ENCODE results near the gene PLA2G2F. TPM values are rescaled to one million over a fixed set of nuclear protein-coding genes. Genes with fewer than 3 reads are reported as not detected.

The PLA2G2F gene
- total RNA-seq, 1 donor, result not detected

- Histone ChIP-seq H3K9me3 (ENCODE audit: low read depth, low read length) (no peaks in the 10 kb centered on the region), H3K4me1 (ENCODE audit: insufficient read depth, low read length) (no peaks in the 10 kb centered on the region), H3K27me3 (ENCODE audit: insufficient read depth, low read length) (no peaks in the 10 kb centered on the region), H3K4me3 (ENCODE audit: low read length) (no peak overlapping the region)
These were observed 58.2 kb downstream of the PLA2G2F start for GRCh38 chr1:20197329-20197791.

DNA sequence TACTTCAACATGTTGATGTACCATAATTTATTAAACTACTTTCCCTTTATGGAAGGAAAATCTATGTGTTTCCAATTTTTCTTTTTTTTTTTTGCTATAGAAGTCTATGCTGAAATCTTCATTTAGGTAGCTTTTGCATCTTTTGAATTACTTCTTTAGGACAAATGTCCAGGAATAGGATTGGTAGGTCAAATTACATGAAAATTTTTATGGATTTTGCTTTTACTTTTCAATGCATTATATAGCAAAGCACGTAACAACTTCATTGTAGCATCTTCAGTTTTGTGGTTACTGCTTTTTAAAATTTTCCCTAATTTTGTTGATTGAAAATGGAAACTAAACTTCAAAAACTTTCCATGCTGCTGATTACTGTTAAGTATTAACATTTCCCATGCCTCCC, 59.2 kb downstream of the PLA2G2F start:
- H3K4me3 ChIP-seq (ENCODE audit: low read length), result no peak overlapping the region
- no peaks in the 10 kb centered on the region for H3K27me3 ChIP-seq (ENCODE audit: insufficient read depth, low read length)
- no peaks in the 10 kb centered on the region for H3K4me1 ChIP-seq (ENCODE audit: insufficient read depth, low read length)
- H3K9me3 ChIP-seq (ENCODE audit: low read depth, low read length), result no peaks in the 10 kb centered on the region

DNA sequence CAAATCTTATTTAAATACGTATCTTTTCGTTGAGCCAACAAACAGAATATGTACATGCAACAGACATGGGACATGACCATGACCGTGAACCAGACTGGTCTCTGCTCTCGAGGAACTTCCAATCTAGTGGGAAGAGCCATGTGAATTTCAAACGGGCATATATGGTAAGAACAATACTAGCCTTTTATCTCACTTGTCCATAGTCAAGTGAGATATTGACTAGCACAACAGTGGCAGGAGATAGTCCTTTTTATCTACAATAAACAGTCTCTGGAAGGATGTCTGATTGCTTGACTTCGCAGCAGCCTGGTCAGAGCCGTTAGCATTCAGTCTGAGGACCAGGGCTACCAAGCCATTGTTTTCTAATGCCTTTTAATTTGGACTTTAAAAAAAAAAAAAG, 59.8 kb downstream of the PLA2G2F start:
- no peaks in the 10 kb centered on the region for H3K9me3 ChIP-seq (ENCODE audit: low read depth, low read length)
- H3K4me1 ChIP-seq (ENCODE audit: insufficient read depth, low read length), result no peaks in the 10 kb centered on the region
- no peaks in the 10 kb centered on the region for H3K27me3 ChIP-seq (ENCODE audit: insufficient read depth, low read length)
- H3K4me3 ChIP-seq (ENCODE audit: low read length), result no peak overlapping the region

DNA sequence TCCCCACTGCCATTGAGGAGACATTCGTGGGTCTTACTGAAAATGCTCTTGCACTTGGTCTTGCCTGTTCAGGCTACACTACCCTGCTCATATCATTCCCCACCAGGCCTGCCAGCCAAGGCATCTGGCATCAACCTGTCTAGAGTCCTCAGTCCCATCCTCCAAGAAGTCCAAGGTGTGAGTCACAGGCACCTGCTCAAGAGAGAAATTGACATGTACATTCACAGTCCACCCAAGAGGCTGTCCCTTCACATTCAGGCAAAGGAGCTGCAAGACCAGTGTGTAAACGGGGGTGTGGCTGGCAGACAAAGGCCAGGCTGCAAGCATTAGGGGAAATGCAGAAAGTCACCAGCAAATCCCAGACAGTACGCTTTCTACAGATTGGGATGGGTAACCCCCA, 60.3 kb downstream of the PLA2G2F start:
- H3K9me3 ChIP-seq (ENCODE audit: low read depth, low read length), result no peaks in the 10 kb centered on the region
- no peak overlapping the region for H3K4me3 ChIP-seq (ENCODE audit: low read length)
- H3K27me3 ChIP-seq (ENCODE audit: insufficient read depth, low read length), result no peaks in the 10 kb centered on the region
- H3K4me1 ChIP-seq (ENCODE audit: insufficient read depth, low read length), result no peaks in the 10 kb centered on the region

GRCh38 chr1:20199840-20200239, 60.7 kb downstream of the PLA2G2F start:
- no peaks in the 10 kb centered on the region for H3K4me1 ChIP-seq (ENCODE audit: insufficient read depth, low read length)
- no peaks in the 10 kb centered on the region for H3K27me3 ChIP-seq (ENCODE audit: insufficient read depth, low read length)
- H3K4me3 ChIP-seq (ENCODE audit: low read length), result no peak overlapping the region
- H3K9me3 ChIP-seq (ENCODE audit: low read depth, low read length), result no peaks in the 10 kb centered on the region

Other genes starting within 250 kb of the PLA2G2F start
- gene PLA2G2E, start 215.7 kb upstream of the PLA2G2F start, total RNA-seq, result not detected
- gene PLA2G2A, start 159.7 kb upstream of the PLA2G2F start, total RNA-seq, result not detected
- gene PLA2G5, start 69.1 kb upstream of the PLA2G2F start, total RNA-seq, result not detected
- gene PLA2G2D, start 19.8 kb upstream of the PLA2G2F start, total RNA-seq, result not detected
- 0.52 TPM for gene UBXN10, start 46.8 kb downstream of the PLA2G2F start, total RNA-seq
- under 0.01 TPM for gene PLA2G2C, start 47.2 kb downstream of the PLA2G2F start, total RNA-seq
- gene VWA5B1, start 151.6 kb downstream of the PLA2G2F start, total RNA-seq, result not detected